Breast epithelium (tissue), 3 donors: ENCODE results near the gene MIOX.

Experiments used
- POLR2AphosphoS5 ChIP-seq, 3 donors: sonication (generic); formaldehyde crosslinking; IDR thresholded peaks; one replicate each; pipeline ENCODE4 v1.6.1; 2017; ENCODE audit warnings: antibody characterized with exemption in 3 of 3
- TF ChIP-seq, protein P1 (sequence below), 3 donors: fragments of 450-650 bp; IDR thresholded peaks; one replicate each; pipeline ENCODE4 v1.5.1; 2016 to 2017; ENCODE audit warnings: antibody characterized with exemption in 3 of 3, mild to moderate bottlenecking in 3 of 3, moderate library complexity in 3 of 3

DNA sequence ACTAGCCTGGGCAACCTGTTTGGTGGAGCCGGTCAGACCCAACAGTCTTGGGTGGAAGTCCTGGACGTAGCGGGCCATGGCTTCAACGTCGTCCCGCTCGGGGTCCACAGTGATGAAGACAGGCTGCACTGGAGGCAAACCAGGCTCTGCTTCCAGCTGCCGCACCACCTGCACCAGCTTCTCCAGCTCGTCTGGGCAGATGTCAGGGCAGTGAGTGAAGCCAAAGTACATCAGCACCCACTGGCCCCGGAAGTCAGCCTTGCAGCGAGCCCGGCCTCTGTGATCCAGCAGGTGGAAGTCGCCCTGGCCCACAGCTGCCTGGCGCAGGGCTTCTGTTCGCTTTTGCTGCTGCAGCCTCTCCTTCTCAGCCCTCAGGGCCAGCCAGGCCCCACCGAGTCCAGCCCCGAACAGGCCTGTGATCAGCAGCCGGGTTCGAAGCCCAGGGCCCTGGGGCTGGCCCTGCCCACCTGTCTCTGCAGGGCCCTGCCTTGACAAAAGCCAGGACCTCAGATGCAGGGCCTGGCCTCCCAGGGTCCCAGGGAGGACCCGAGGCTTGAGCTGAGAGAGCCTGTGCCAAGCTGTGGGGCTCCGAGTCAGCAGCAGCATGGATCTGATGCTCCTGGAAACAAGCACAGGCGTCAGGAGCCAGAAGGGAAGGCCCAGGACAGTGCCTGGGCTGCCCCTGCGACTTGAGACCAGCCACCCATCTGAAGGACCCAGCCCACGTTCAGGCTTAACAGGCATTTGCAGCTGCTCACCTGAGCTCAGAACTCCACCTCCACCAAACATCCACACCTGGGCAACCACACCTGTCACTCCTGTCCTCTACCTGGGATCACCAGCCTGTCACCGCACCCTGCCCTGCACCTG is 37.4 kb downstream of the MIOX start:
- TF ChIP-seq, protein P1, sequence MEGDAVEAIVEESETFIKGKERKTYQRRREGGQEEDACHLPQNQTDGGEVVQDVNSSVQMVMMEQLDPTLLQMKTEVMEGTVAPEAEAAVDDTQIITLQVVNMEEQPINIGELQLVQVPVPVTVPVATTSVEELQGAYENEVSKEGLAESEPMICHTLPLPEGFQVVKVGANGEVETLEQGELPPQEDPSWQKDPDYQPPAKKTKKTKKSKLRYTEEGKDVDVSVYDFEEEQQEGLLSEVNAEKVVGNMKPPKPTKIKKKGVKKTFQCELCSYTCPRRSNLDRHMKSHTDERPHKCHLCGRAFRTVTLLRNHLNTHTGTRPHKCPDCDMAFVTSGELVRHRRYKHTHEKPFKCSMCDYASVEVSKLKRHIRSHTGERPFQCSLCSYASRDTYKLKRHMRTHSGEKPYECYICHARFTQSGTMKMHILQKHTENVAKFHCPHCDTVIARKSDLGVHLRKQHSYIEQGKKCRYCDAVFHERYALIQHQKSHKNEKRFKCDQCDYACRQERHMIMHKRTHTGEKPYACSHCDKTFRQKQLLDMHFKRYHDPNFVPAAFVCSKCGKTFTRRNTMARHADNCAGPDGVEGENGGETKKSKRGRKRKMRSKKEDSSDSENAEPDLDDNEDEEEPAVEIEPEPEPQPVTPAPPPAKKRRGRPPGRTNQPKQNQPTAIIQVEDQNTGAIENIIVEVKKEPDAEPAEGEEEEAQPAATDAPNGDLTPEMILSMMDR (IDR thresholded peaks at IDR 0.05): no peak
- TF ChIP-seq POLR2AphosphoS5 (IDR thresholded peaks at IDR 0.05): no peak
